Activated CD8-positive, alpha-beta memory T cell treated with anti-CD3 and anti-CD28 coated beads, Interleukin-2, amount 50 U/mL, for 48 hours (primary cell): ENCODE results near the gene CPPED1.

Source experiments
- DNase-seq: peaks from one replicate; pipeline ENCODE4 v3.0.0-alpha.2; 2020

Gene CPPED1

DNA sequence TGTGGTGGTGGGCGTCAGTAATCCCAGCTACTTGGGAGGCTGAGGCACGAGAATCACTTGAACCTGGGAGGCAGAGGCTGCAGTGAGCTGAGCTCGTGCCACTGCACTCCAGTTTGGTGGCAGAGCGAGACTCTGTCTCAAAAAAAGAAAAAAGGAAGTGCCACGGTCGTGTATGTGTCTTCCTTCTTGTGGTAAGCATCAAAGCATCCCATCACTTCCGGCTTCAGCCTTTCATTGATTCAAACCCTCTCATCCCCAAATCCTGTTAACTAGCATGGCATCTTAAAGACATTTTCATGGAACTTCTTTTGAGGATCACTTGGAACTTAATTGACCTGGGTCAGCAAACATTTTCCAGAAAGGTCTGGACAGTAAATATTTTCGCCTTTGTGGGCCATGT, 126.2 kb downstream of the CPPED1 start:
- no peak for DNase-seq

DNA sequence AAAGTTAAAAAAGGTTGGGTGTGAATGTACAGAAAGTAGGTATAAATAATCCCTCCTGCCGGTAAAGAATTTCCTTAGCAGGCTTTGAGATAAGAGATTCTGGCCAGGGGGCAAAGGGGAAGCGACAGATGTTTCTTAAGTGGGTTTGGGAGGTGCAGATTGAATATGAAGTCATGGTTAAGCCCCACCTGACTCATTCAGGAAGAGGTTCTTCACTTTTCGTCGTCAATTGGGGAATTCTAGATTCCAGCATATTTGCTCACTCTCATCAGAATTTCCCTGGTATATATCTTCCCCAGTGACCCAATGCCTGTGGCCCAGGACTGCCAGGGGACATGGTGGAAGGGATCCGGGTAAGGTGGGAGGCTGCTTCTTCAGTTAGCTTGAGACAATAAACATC, 127.8 kb downstream of the CPPED1 start:
- no peak for DNase-seq

DNA sequence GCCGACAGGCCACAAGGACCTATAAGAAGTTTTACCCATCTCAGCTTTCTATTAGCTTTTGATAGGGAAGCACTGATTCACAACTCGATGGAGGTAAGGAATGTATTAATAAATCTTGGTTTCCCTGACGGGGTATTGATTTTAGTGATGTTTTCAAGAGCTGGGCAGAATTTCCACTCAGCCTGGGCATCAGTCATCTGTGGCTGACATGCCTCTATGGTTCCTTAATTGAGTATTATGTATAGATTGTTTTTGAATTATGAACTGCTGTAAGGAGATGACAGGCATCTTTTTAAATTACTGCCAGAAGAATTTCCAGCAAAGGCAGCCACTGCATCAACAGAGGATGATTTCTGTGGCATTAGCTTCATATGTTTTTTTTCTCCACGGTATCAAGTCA, 128.6 kb downstream of the CPPED1 start:
- no peak for DNase-seq

DNA sequence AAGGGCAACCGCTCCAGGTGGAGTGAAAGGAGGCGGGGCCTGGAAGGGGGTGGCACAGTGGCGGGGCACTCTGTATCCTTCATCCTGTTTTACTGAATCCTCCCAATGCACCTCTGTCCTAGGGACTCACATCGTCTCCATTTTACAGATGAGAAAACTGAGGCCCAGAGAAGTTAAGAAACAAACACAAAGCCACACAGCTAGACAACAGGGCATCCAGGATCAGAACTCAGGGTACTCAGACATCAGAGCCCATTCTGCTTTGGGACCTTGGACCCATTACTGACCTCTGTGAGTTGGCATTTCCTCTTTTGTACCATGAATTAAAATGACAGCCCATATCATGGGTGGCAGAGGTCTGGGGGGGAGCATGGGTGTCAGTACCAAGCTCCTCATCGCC, 129.2 kb downstream of the CPPED1 start:
- no peak for DNase-seq

DNA sequence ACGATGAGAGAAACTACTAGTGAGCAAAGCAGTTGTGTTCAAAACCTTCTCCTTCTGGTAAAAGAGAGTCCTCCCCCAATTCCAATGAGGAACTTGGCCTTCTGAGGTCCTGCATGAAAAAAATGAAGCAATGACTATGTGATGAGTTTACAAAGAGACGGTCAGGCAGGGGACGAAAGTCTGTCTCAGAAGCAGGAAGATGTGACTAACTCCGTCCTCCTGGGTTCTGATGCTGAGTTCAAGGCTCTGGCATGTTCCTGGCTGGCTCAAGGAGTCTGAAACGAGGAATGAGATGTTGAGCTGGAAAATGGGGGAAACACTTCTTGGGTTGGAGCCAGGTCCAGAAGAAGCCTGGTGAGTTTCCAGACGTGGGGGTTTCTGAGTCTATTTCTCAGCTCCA, 129.6 kb downstream of the CPPED1 start:
- DNase-seq, result no peak

DNA sequence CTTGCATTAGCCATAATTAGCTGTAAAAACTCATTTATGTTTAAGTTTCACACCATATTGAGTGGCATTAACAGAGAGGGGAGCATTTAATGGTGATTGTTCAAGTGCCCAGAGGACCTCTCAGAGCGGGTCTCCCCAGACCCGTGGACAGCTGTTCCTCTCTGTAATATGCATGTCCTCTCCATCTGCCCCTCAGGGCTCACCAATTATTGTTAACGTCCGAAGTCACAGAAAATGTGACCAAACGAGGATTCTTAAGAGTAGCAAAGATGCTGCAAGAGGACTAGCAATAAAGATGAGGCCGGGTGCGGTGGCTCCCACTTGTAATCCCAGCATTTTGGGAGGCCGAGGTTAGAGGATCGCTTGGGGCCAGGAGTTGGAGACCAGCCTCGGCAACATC, 130.2 kb downstream of the CPPED1 start:
- DNase-seq, result no peak

DNA sequence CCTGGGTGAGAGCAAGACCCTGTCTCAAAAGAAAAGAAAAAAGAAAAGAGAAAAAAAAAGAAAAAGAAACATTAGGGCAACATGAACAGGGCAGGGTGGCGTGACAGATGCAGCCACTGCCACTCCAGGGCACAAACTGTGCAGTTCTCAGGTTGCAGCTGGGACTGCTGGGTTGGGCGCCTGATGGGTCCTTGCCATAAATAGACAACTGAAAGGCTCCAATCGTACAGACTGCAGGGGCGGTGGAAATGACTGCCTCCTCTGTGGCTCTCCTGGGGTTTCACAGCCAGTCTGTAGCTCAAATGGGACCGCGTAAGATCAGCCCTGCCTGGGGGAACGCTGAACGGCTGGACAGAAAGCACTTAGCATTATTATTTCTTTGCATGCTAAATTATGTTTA, 130.7 kb downstream of the CPPED1 start:
- DNase-seq, result no peak

DNA sequence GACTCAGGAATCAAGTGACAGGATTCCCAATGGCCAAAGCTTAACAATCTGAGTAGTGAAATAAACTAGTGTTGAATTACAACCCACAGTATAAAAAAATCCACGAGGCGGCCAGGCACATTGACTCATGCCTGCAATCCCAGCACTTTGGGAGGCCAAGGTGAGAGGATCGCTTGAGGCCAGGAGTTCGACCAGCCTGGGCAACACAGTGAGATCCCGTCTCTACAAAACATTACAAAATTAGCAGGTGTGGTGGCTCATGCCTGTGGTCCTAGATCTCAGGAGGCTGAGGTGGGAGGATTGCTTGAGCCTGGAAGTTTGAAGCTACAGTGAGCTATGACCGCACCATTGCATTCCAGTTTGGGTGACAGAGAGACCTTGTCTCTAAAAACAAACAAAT, 133.8 kb downstream of the CPPED1 start:
- DNase-seq, result no peak

DNA sequence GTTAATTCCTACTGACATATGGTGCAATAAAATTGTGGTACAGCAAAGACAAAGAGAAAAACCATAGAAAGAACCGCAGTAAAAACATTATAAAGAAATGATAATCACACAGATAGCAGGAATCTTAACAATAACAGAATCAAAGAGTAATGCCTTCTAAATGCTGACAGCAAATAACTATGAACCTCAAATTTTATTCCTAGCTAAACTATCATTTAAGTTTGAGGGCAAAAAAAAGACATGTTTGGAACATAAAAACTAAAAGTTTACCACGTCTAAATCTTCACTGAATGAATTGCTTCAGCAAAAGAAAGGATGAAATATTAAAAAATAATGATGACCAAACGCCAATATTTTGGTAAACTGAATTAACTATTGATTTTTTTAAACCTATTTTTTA, 135.8 kb downstream of the CPPED1 start:
- DNase-seq, result no peak

DNA sequence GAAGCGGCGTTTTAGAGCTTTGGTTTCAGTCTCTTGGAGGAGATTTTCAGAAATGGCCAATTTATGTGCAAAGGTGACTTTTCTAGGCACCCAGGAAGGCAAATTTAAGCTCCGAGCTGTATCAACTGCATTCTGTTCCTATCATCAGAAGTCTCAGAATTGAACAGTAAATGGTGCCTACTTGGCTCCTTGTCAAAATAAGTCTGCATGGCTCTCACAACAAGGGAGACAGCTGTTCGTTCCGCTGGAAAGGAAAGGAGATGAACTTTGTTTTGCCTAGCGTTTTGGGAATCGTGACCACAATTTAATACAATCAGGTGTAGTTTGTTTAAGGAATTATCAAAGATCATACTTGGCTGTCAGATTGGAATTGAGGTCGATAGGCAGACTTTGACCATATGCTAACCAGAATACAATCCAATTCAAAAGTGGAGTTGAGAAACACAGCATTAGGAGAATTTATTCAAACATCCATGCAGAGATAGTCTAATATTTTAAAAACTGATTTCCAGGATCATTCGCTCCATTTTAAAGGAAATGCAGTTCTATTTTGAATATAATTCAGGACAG, 139.4 kb downstream of the CPPED1 start:
- DNase-seq, result no peak

DNA sequence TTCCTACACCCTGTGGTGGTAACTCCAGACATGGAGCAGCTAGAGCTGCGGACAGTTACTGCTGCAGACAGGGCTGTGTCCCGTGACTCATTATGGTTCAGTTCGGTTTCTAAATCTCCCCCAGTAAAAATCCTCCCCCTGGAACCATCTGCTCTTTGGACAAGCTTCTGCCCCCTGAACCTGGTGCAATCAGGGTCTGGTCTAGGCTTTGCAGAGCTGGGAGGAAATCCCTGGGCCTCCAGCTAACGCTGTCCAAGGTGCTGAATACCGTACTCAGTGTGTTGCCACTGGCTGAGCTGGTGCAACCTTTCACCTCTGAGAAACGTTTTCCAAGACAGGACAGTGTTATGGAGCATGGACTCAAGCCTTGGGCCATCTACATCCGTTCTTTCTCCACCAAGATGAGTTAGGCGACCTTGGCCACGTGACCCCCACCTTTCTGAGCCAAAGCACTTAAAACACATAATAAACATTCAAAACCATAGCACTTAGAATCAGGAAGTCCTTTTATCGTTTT, 142.0 kb downstream of the CPPED1 start:
- no peak for DNase-seq

DNA sequence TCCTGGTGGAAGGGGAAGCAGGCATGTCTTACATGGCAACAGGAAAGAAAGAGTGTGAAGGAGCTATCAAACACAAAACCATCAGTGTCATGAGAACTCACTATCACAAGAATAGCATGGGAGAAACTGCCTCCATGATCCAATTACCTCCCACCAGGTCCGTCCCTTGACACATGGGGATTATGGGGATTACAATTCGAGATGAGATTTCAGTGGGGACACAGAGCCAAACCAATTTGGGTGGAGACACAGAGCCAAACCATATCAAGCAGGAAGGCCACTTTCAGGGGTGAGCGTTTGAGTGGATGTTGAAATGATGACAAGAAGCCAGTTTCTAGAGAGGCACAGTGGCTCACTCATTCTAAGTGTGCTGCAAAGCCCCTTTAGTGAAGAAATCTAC, 143.8 kb downstream of the CPPED1 start:
- DNase-seq, result no peak

DNA sequence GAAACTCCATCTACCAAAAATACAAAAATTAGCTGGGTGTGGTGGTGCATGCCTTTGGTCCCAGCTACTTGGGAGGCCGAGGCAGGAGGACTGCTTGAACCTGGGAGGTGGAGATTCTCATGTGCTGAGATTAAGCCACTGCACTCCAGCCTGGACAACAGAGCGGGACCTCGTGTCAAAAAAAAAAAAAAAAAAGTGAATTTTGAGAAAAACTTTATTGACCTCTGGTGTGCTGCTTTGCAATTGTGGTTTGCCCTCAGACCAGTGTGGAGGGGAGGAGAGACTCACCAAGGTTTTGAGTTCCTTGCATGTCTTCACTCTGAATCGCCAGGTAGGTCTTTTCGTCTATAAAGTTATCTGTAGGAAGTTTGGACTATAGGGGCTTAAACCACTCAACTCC, 145.2 kb downstream of the CPPED1 start:
- no peak for DNase-seq

DNA sequence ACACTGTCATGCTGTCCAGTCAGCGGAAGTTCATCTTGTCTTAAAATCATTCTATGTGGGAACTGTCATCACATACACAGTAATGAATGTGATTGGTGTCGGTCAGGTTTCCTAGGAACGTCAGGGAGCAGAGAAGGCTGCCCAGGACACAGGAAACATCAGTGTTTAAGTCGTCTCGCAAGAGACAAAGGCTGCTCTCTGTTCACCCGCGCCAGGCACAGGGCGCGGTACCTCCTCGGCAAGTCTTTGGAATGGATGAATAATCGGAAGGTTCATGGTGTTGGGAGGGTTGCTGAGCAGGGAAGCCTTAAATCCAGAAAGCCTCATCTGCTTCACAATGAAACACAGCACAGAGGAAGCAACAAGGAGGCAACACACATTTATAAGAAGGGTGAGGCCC, 148.2 kb downstream of the CPPED1 start:
- DNase-seq, result no peak

DNA sequence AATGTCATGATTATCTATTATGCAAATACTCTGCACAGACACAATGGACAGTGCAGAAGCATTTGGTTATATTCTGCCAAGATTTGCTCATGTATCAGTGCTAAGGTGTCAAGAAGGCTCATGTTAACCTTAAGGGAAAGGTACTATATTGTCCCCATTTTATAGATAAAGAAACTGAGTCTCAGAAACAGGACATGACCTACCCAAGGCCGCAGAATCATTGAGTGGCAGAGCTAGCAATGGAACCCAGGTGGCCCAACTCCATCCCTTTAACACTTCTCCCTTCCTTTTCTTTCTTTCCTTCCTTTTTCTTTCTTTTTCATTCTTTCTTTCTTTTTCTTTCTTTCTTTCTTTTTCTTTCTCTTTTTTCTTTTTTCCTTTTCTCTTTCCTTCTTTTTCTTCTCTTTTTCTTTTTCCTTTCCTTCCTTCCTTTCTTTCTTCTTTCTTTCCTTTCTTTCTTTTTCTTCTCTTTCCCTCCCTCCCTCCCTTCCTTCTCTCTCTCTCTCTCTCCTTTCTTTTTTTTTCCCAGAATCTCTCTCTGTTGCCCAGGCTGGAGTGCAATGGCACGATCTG, 149.8 kb downstream of the CPPED1 start:
- no peak for DNase-seq

DNA sequence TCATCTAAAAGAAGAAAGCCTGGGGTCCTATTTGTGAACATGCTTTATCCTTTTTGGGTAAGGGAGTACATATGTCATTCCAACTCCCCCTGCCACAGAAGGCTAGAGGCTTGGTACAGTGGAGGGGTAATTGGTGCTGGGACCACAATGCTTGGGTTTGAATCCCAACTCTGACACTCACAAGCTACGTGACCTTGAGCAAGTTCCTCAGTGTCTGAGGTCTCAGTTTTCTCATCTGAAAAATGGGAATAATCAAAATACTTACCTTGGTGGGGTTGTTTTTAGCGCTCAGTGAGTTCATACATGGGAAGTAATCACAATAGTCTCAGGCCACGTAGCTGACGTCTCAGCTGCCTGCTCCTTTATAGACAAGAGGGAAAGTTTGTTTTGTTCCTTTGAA, 150.8 kb downstream of the CPPED1 start:
- DNase-seq, result no peak

DNA sequence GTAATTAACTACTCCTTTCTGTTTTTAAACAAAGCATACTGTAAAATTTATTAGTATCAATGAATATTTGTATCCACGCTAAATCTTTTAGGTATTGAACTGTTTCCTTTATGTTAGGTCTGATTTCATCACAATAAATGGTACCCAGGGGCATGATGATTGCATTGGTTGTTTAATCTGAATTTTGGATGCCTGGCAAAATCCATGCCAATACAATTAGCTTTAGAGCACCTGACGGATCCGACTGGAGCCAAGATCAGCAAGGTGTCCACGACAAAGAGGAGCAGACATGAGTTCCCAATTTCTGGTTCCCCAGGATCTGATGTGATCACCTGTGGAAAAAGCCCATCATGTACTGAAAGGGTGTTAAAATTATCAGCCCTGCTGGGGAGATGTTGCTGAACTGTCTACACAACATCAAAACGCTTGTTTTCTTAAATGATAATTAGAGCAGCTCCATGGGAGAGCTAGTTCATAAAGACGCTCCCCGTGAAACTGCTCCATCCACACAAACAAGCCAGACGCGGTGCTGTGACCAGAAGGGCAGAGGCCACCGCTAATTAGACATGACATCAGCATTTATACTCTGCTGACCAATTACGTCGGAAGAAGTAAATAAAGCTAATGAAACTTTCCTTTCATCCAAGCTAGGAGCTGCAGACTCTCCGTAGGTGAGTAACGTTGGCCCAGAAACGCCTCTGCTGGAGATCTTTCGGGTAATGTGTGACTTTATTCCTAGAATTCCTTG, 151.7 kb downstream of the CPPED1 start:
- DNase-seq, result no peak

DNA sequence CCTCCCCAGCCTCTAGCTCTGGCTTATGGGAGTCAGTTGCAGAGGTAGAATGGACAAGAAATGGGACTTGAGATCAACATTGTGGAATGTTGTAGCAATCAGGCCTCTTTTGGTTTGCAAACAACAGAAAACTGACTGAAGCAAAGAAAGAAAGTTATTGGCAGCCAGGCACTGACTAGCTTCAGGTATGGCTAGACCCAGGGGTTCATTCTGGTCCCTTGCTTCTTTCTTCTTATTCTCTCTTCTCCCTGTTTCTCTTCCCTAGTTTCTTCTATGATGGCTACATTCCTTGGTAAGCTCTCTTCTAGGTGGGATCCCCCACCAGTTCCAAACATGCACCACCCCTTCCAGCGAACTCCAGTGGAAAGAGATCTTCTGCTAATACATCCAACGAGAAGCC, 154.3 kb downstream of the CPPED1 start:
- DNase-seq, result no peak

DNA sequence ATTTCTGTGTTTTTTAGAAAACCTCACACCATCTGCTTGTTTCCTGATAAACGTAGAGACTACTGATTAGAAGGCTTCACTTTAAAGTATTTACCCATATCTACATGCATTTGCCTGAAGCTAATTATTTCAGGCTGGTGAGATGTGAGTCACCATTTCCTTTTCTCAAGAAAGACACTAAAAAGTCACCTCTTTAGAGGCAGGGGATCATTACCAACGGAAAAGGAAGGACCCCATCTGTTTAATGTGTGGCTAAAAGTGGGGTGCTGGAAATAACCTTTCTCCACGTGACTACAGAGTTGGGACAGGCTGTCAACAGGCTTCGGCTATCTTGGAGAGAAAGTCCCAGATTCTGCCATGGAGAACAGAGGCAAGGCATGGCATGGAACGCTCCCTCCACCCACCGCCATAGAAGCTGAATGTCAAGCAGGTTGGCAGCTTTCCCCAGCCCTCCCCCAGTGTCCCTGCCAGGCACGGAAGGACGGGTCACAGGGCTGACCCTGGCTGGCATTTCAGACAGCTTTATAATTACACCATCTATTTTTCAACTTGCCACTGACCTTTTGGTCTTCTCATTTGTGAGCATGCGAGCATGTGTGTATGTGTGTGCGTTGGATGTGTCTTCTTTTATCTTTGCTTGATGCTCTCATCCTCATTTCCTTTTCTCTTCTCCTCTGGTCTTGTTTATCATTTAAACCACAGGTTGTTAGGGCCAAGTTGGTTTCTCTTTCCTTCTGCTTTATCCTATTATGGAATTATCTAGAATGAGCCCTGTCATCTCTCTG, 157.0 kb downstream of the CPPED1 start:
- DNase-seq, result peak; percentile 57

DNA sequence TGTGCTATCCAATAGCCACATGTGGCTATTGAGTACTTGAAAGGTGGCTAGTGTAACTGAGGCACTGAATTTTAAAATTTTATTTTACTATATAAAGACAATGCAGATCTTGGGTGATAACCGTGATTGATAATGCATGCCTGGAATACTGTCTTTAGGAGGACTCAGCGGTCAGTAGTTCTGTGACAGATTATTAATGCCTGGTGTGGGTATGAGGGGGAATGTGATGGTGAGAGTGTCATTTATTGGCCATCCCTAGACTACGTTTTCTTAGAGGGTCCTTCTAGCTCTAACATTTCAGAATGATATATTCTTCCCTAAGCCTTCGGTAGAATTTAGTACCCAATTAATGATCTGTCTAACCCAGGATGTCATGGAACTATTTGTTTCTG, 157.6 kb downstream of the CPPED1 start:
- peak; percentile 4 for DNase-seq

DNA sequence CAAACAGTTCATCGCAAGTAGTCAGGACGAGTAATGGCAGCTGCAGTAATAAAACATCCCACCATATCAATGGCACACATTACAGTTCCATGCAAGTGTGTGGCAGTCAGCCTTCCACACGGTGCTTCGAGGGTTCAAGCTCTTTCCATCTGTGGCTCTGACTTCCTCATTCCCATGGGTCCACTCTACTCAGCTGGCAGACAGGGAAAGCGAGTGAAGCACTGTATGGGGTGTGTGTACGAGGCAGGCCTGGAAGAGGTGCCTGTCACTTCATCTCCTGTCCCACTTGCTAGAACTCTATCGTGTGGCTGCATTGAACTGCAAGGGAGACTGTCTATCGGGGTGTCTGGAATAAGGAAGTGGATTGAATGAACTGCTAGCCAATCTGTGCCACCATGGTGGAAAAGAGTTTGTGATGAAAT, 160.6 kb downstream of the CPPED1 start:
- peak; percentile 15 for DNase-seq

DNA sequence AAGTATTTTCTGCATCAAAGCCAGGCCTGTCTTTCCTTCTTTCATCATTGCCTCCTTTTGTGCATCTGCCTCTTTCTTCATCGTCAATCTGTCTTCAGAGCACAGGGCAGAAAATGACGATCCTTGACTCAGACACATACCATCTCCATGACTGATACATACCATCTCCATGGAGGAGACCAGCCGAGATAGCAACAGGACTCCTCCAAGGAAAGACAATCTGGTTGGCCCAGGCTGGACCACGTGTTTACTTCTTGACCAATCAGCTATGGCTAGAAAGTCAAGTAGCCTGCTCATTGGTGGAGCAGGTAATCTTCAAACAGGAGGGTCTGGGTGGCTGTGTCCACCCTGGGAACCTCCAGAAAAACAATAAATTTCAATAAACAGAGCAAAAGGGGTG, 164.6 kb downstream of the CPPED1 start:
- peak; percentile 30 for DNase-seq

DNA sequence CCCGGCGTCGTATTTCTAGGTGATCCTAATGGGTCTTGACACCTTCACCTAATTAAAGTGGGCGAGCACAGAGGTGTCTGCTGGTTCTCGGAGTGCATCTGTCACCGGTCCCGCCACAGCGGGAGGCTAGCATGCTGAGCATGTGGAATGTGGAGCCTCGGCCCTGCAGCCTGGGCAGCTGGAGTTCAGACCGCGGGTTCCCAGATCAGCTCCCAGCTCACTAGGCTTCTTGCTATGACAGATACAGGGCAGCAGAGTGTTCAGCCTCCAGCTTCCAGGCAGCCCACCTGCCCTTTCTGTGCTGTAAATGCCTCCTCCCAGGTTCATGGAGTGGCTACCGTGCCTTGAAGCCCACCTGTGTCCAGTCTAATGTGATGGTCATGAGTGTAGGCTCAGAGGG, 166.7 kb downstream of the CPPED1 start:
- no peak for DNase-seq

DNA sequence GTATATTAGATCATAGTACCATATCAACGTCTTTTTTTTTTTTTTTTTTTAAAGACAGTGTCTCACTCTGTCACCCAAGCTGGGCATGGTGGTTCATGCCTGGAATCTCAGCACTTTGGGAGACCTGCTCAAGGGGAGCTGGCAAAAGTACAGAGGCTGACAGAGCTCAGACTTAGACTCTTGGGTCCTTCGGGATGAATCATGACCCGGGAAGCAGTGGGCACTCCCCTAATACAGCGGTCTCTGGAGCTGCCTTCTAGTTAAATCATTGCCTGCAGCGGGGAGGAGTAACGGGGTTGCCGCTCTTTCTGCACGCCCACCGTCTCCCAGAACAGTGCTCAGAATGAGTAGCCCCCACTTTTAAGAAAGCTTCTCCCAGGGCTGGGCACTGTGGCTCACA, 174.4 kb downstream of the CPPED1 start:
- DNase-seq, result no peak
